Calu3 (cell line): ENCODE results near the gene DPP9. TPM values are rescaled to one million over a fixed set of nuclear protein-coding genes. Genes with fewer than 3 reads are reported as not detected.

Experiments used
- BruUV-seq: library from RNA; stranded (reverse); fragments of 400-500 nt; replicated peaks from 2 replicates; lab custom pipeline; 2021; lab: Mats Ljungman, UMichigan
- CTCF ChIA-PET: fragments of 300-600 bp; sonication (Branson Sonifier 250); formaldehyde crosslinking; loops from one replicate; lab custom pipeline; 2022; ENCODE audit warnings: antibody characterized with exemption; lab: Charles Lee
- DNase-seq: peaks from one replicate; pipeline ENCODE4 v3.0.0; 2022
- H3K27ac Mint-ChIP-seq: one replicate; pipeline ENCODE4 v1.8.0; 2022; ENCODE audit warnings: mixed read lengths; ENCODE audit not compliant: unreplicated experiment
- H3K27me3 Mint-ChIP-seq: one replicate; pipeline ENCODE4 v1.8.0; 2022; ENCODE audit warnings: mixed read lengths; ENCODE audit not compliant: unreplicated experiment
- H3K36me3 Mint-ChIP-seq: one replicate; pipeline ENCODE4 v1.8.0; 2022; ENCODE audit warnings: mild to moderate bottlenecking, moderate library complexity, mixed read lengths; ENCODE audit not compliant: insufficient read depth, unreplicated experiment
- H3K4me1 Mint-ChIP-seq: one replicate; pipeline ENCODE4 v1.8.0; 2022; ENCODE audit warnings: mild to moderate bottlenecking, low read depth, mixed read lengths; ENCODE audit not compliant: unreplicated experiment
- H3K4me3 Mint-ChIP-seq: one replicate; pipeline ENCODE4 v1.8.0; 2022; ENCODE audit warnings: mild to moderate bottlenecking, low read depth, moderate library complexity, mixed read lengths; ENCODE audit not compliant: unreplicated experiment
- H3K9me3 Mint-ChIP-seq: one replicate; pipeline ENCODE4 v1.8.0; 2022; ENCODE audit warnings: low read depth, mixed read lengths; ENCODE audit not compliant: unreplicated experiment
- intact Hi-C: fragments of 100-400 bp; cut with micrococcal nuclease; formaldehyde crosslinking; loops from one replicate; pipeline ENCODE4 v1.10.0; 2022; ENCODE audit not compliant: unreplicated experiment
- total RNA-seq: library from RNA; stranded (reverse); gene quantifications from 2 replicates; pipeline ENCODE4 v1.2.3, GENCODE V29; 2022
- TF ChIP-seq, protein P1 (sequence below): fragments of 200-600 bp; IDR thresholded peaks from one replicate; pipeline ENCODE4 v1.8.0; 2022; ENCODE audit warnings: antibody characterized with exemption; ENCODE audit not compliant: unreplicated experiment

DPP9 gene
- total RNA-seq, 1 experiment from 2014 or later, result 59.2 TPM

DNA sequence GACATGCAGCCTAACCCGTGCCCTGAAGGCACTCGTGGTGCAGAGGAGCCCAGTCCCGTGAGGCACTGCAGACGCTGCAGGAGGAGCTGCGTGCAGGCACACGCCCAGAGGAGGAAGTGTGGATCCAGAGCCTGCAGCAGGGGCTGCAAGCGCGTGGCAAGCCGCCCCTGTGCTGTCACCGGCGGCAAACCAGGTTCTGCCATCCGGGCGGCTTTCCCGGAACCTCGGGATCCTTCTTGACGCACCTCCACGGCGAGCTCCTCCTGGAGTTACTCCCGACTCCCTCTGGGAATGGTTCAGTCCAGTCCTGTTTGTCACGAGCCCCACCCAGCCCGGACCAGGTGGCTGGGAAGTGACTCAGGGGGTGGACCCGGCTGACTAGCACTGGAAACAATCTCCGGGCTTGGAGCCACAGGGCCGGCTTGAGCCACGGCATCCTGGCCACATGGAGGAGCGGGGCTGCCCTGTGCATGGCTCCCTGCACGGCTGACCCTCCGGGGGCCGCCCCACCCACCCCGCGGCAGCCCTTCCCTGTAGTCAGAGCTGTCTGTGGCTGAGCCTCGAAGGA, 10.2 kb downstream of the DPP9 start:
- CTCF ChIA-PET, result interaction anchor here (0.6 kb wide), 2 partner anchors 829 to 882 kb away, joined by 3 read pairs; no protein-coding TSS in a partner anchor
- intact Hi-C loops, result no loop called here

DNA sequence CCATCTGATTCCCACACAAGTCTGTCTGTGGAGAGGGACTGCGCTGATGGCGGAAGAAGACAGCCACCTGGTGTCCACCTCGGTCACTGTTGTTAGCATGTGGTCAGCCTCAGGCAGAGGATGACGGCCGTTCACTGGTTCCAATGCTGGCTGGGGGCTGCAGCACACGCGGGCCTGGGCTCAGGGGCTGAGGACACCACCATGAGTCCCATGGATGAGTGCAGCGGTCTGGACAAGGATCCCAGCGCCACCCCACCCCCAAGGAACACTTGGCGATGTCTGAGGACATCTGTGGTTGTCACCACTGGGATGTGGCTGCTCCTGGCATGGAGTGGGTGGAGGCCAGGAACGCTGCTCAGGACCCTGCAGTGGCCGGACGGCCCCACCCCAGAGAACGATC, 10.9 kb downstream of the DPP9 start:
- intact Hi-C loops, result no loop called here
- no peak for DNase-seq
- CTCF ChIA-PET, result interaction anchor here (0.6 kb wide), 1 partner anchor 829 kb away, joined by 3 read pairs; no protein-coding TSS in a partner anchor
- H3K4me3 Mint-ChIP-seq, result no peak overlapping the region
- peaks cover 11% of the 10 kb centered on the region for H3K4me1 Mint-ChIP-seq
- no TSS peak for BruUV-seq
- no peaks in the 10 kb centered on the region for H3K9me3 Mint-ChIP-seq
- peaks cover 62% of the 10 kb centered on the region for H3K36me3 Mint-ChIP-seq
- H3K27me3 Mint-ChIP-seq, result no peaks in the 10 kb centered on the region
- H3K27ac Mint-ChIP-seq, result no peak overlapping the region
- TF ChIP-seq, protein P1, sequence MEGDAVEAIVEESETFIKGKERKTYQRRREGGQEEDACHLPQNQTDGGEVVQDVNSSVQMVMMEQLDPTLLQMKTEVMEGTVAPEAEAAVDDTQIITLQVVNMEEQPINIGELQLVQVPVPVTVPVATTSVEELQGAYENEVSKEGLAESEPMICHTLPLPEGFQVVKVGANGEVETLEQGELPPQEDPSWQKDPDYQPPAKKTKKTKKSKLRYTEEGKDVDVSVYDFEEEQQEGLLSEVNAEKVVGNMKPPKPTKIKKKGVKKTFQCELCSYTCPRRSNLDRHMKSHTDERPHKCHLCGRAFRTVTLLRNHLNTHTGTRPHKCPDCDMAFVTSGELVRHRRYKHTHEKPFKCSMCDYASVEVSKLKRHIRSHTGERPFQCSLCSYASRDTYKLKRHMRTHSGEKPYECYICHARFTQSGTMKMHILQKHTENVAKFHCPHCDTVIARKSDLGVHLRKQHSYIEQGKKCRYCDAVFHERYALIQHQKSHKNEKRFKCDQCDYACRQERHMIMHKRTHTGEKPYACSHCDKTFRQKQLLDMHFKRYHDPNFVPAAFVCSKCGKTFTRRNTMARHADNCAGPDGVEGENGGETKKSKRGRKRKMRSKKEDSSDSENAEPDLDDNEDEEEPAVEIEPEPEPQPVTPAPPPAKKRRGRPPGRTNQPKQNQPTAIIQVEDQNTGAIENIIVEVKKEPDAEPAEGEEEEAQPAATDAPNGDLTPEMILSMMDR, result no peak

More for the DNA sequence above, 10.2 kb downstream of the DPP9 start:
- H3K36me3 Mint-ChIP-seq, result peaks cover 62% of the 10 kb centered on the region
- BruUV-seq, result no TSS peak
- peak; percentile 83 for DNase-seq
- no peaks in the 10 kb centered on the region for H3K9me3 Mint-ChIP-seq
- peaks cover 11% of the 10 kb centered on the region for H3K4me1 Mint-ChIP-seq
- H3K27ac Mint-ChIP-seq, result peak overlapping the region; percentile 39
- no peaks in the 10 kb centered on the region for H3K27me3 Mint-ChIP-seq
- no peak overlapping the region for H3K4me3 Mint-ChIP-seq
- TF ChIP-seq, protein P1, result no peak

- intact Hi-C loops, result no loop called here
- peaks cover 11% of the 10 kb centered on the region for H3K4me1 Mint-ChIP-seq
- H3K27me3 Mint-ChIP-seq, result no peaks in the 10 kb centered on the region
- TSS peak; percentile 22 for BruUV-seq
- H3K9me3 Mint-ChIP-seq, result no peaks in the 10 kb centered on the region
- H3K4me3 Mint-ChIP-seq, result no peak overlapping the region
- H3K27ac Mint-ChIP-seq, result no peak overlapping the region
- TF ChIP-seq, protein P1, result no peak
- H3K36me3 Mint-ChIP-seq, result peaks cover 55% of the 10 kb centered on the region
- CTCF ChIA-PET, result interaction anchor here (0.6 kb wide), 1 partner anchor 901 kb away, joined by 3 read pairs; no protein-coding TSS in a partner anchor
- DNase-seq, result no peak
These were observed 12.4 kb downstream of the DPP9 start for GRCh38 chr19:4711211-4711610.

DNA sequence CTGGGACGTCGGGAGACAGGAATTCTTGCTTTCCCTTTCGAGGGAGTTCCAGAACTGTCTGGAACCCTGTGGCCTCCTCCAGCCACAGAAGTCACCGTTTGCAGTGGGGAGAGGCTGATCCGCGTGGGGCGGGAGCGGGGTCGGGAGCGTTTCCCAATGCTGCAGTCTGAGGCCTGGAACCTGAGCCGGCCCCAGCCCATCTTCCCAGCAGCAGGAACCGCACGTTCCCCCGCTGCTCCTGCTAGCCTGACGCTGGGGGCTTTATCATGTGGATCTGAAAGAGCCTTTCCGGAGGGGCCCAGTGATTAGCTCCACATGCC, 13.4 kb downstream of the DPP9 start:
- H3K27ac Mint-ChIP-seq, result no peak overlapping the region
- H3K4me3 Mint-ChIP-seq, result no peak overlapping the region
- TF ChIP-seq, protein P1, result no peak
- H3K4me1 Mint-ChIP-seq, result peaks cover 19% of the 10 kb centered on the region
- H3K36me3 Mint-ChIP-seq, result peaks cover 49% of the 10 kb centered on the region
- intact Hi-C loops, result no loop called here
- no peaks in the 10 kb centered on the region for H3K9me3 Mint-ChIP-seq
- CTCF ChIA-PET, result no interaction called here
- H3K27me3 Mint-ChIP-seq, result no peaks in the 10 kb centered on the region
- DNase-seq, result no peak
- BruUV-seq, result no TSS peak
